Activated T-cell treated with anti-CD3 and anti-CD28 coated beads, Interleukin-2, amount 50 U/mL, for 48 hours (primary cell): ENCODE measurements around the gene NUBP2.

Experiments used
- DNase-seq, 2 experiments: peaks; one replicate each; pipeline ENCODE4 v3.0.0-alpha.2; 2020

NUBP2 gene

DNA sequence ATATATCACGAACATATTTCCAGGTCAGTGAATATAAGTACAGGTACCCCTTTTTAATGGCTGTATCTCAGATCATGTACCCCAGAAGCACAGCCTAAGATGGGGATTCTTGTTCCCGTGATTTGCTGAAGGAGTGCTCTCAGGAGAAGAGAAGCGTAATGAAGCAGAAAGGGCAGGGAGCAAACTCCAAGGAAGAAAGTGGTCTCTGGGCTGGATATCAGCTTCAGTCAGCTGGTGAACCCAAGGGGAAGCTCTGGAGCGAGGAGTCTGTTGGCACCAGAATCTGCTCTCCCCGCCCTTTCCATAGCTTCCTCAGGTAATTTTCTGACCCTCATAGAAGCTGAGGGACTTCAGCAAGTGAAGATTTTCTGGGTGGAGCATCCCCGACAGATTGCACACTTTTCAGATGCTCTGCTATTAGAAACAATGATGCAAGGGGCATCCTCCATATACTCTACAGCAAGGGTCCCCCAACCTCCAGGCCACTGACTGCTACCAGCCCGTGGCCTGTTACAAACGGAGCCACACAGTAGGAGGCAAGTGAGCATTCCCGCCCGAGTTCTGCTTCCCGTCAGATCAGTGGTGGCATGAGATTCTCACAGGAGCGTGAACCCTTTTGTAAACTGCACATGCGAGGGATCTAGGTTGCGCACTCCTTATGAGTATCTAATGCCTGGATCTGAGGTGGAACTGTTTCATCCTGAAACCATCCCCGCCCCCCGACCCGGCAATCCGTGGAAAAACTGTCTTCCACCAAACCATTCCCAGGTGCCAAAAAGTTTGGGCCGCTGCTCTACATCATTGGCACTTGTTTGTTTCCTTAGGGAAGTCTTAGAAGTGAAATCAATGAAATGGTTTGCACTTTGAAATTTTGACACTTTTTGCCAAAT is 48.7 kb downstream of the NUBP2 start:
- no peak for DNase-seq

DNA sequence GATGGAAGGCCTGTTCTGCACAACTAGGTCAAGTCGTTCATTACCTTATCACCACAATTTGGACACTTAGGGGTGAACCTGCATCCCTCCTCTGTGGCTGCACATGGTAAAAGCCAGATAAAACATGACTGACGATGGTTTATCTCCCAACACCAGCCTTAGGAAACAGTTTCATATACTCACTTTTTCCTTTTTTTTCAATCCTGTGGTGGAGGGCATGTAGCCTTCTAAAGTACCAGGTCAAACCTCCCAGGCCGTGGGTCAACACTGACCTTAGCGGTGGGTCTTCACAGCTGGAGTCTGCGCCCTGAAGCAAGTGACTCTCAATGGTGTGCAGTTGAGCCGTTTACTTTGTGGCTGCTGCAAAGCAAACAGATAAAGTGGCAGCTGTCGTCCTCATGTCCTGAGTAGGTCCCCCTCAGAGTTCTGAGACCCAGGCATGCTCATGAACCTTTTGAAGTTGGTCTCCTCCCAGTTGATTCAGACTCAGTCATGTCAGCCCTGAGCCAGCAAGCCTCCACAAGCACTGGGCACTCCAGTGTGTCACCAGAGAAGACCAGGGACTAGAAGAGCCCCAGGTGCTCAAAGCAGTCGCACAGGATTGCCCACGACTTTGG is 50.2 kb downstream of the NUBP2 start:
- DNase-seq, result no peak

DNA sequence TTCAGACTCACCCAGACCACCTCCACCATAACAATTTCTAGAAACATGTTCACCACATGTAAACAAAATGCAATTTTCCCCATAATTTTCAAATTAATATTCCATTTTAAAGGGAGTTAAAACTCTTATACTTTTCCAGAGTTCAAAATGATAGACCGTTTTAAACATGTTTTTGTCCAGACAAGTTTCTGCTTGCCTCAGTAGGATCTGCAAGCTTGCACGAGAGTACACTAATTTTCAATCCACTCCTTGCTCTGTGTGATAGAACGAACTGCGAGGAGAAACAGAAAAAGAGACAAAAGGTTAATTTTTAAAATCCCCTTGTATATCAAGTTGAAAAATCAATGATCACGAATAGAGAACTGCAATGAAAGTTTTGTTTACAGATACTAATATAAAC is 51.3 kb downstream of the NUBP2 start:
- DNase-seq, result no peak
